RKO (cell line): Measurements from ENCODE around the gene EGLN3.

Experiments used
- DNase-seq: peaks from one replicate; pipeline ENCODE4 v3.0.0-alpha.2; 2016; ENCODE audit warnings: low spot score

Gene EGLN3

GRCh38 chr14:33910435-33910834, 40.4 kb downstream of the EGLN3 start:
- no peak for DNase-seq

DNA sequence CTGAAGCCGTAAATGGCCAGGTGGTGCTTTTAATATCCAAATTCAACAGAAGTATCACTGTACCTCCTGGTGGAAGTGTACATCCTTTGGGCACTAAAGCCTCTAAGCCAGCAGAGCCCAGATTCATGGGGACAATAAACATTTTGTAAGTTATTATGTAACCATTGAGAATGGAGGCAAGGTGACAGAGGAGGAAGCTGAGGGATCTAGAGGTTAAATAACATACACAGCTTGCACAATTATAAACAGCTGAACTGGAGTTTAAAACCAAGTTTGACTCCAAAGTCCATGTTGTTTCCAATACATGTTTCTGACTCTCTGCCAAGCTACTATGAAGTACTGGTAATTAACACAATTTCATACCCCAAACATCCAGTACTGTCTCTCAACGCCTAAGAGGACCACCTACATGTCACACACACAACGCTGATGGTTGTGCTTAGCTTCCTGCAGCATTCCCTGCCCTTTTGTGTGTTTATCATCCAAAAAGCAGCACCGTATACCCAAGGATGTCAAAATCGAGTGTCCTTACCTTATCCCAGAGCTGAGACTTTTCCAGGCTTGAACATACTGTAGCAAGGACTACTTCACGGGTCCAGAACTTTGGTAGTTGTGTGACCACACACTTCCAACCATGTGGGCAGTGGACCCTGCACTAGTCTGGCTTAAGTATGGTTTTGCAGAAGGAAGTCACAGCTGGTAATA, 41.3 kb downstream of the EGLN3 start:
- DNase-seq, result no peak

- DNase-seq, result no peak
Observed at GRCh38 chr14:33908540-33909223, 42.2 kb downstream of the EGLN3 start.

DNA sequence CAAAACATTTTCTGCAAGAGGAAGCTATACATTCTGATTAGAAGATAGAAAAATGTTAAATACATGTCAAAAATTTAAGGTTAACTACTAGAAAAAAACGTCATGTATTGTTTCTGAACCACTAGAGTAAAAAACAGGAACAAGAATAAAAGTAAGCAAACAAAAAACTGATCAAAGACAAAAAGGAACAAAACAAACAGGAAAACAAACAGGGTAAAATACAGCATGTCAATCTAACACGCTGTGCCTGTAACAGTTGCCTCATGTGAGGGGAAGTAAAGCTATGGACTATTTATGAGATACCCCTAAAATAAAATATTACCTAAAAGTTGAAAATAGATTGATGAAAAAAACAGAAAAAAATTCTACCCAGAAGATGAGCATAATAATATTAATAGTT, 43.9 kb downstream of the EGLN3 start:
- no peak for DNase-seq

DNA sequence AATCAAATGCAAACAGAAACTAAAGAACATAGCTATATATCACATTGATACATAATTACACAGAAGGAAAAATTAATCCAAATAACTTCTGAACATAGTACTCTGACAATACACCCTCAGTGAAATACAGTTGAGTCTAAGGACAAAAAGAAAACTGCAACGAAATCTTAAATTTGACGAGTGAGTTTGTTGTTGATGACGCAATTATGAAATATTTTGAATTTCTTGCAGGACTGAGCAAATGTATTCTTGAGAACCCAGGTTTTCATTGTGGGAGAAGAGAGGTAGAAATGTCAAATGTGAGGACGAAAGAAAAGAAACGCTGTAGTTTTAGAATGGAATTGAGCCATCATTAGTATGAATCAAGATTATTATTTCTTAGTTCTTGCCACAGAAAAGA, 46.3 kb downstream of the EGLN3 start:
- no peak for DNase-seq

- DNase-seq, result no peak
Observed at GRCh38 chr14:33903369-33903768, 47.5 kb downstream of the EGLN3 start.

DNA sequence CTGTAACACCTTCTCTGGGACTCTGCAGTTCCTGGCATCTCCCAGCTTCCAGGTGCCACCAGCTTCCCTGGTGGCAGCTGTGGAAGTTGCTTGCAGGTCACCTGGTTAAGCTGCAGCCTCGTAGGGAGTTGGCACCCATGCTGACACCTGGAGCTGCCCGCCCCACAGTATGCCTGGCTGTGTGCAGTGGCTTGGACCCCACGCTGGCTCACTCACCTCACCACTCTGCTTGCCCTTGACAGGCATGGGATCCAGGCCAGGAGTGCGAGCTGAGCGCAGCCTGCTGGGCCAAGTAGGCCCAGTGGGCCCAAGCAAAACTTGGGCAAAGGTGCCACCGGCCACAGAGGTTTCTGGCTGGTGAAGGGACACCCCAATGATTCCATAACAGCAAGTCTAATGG, 48.5 kb downstream of the EGLN3 start:
- no peak for DNase-seq

DNA sequence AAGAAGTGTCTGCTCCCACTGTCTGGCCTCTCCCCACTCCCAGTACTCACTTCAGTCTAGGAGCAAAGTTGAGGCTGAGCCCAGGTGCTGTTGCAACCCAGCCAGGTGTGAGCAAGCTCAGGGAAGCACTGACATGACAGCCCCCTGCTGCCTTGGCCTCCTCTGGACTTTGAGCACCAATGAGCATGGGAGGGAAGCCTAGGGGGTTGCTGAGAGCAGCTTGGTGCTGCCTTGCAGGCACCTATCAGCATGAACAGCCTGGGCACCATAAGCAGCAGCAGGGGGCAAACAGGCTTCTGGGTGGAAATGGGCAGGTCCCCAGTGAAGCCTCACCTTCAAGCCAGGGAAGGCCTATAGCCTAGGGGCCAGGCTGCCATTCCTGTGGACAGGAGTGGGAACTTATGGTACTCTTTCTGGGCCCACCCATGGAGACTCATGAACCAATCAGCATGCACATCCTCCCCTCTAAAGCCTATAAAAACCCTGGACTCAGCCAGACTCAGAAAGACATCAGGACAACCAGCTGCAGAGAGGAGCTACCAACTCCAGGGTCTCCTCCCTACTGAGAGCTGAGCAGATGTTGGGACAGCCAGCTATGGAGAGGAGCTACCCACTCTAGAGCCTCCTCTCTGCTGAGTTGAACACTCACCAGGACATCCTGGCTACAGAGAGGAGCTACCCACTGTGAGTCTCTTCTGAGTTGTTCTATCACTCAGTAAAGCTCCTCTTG, 49.3 kb downstream of the EGLN3 start:
- no peak for DNase-seq

DNA sequence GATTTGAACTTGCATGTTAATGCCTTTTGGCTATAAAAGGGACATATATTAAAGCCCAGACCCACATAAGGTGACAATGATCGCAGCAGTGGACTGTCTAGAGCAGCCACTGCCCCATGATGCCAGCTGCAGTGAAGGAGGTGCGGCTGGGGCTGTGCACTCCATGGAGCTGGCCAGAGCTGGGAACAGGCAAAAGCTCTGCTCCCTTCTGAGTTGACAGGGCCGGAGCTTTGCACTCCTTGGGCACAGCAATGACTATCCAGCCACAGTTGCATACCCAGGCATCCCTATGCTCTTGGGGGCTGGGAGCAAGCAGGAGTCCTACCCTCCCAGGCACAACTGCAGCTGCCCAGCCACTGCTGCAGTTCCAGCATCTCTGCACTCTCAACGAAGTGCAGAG, 50.2 kb downstream of the EGLN3 start:
- DNase-seq, result no peak

- no peak for DNase-seq
Observed at GRCh38 chr14:33899723-33900341, 51.0 kb downstream of the EGLN3 start.

GRCh38 chr14:33897878-33898535, 52.9 kb downstream of the EGLN3 start:
- no peak for DNase-seq

DNA sequence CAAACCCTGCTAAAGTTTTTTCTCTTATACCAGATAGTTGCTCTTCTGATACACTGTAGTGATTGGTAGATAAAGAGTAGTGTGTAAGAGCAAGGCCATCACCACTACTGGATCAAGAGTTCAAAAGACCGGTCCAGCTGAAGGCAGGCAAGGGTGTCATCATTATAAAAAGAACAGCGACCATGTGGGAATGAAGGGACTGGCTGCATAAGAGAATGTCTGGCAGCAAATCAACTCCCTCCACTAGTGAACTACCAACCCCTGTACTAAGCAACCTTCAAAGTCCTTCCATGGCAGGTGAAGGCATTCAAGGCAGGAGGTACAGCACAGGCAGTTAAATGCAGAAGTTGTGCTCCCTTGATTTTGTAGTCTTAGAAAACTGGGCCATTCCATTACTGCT, 53.5 kb downstream of the EGLN3 start:
- no peak for DNase-seq

DNA sequence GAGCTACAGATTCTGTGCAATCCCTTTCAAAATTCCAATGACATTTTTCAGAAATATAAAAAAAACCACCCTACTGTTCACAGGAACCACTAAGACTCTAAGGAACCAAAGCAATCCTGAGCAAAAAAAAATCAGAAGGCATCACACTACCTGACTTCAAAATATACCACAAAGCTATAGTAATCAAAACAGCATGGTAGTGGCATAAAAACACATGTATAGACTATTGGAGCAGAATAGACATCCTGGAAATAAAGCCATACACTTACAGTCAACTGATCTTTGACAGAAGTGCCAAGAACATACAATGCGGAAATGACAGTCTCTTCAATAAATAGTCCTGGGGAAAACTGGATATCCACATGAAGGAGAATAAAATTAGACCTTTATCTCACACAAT, 56.5 kb downstream of the EGLN3 start:
- no peak for DNase-seq

- no peak for DNase-seq
Observed at GRCh38 chr14:33891700-33892099, 59.2 kb downstream of the EGLN3 start.

DNA sequence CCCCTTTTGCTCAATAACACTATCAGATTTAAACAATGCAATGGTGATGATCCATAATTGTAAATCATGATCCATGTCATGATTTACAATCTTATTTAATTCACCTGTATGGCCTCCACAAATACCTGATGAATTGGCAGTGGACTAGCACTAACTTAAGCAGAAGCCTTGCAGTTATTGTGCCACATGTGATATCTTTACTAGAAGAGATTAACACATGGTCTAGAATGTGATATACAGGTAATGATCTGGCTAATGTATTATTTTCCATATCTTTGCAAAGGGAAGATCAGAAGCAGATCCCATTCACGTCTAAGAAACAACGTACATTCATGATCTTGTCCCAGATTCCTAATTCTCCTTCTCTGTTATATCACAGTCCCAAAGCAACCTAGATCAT, 66.0 kb downstream of the EGLN3 start:
- no peak for DNase-seq

DNA sequence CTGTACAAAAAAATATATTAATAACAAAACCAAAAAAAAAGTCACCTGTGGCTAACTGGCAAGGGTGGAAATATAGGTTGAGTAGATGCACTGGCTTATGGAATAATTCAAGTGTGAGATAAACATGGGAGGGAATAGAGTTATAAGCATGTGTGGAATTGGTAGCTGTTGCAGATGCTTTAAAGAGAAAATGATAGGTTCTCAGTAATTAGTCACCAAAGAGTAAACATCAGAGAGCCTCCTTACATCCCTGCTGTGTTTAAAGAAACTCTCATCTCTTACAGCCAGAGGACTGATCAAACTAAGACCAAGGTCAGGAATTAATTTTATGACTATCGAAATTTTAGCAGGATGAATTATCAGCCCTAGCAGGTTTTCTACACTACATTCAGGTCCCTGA, 70.5 kb downstream of the EGLN3 start:
- no peak for DNase-seq

DNA sequence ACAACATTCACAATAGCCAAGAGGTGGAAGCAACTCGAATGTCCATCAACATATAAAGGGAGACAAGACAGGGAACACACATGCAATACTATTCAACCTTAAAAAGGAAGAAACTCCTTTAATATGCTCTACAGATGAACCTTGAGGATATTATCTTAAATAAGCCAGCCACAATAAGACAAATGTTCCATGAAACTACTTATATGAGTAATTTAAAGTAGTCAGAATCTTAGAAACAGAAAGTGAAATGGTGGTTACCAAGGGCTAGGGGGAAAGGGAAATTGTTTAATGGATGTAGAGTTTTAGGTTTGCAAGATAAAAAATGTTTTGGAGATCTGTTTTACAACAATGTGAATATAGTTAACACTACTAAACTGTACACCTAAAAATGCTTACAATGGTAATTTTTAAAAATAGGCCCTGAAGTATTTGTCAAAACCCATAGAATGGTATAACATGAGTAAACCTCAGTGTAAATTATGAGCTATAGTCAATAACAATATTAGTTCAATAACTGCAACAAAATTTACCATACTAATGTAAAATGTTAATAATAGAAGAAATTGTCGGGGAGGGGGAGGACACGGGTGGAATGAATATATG, 71.1 kb downstream of the EGLN3 start:
- no peak for DNase-seq

DNA sequence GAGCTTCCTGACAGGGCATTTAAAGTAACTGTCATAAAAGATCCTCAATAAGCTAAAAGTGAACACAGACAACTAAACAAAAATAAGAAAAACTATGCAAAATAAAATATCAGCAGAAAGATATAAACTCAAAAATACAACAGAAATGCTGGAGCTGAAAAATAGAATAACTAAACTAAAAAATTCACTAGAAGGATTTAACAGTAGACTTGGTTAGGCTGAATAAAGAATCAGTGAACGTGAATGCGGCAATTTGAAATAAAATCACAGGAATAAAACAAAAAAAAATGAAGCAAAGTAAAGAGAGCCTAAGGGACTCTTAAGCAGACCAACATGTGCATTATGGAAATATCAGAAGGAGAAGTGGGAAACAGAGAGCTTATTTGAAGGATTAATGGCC, 74.6 kb downstream of the EGLN3 start:
- no peak for DNase-seq
